Measurements from ENCODE around the gene F7. TPM values are rescaled to one million over a fixed set of nuclear protein-coding genes. Genes with fewer than 3 reads are reported as not detected.
"Not testable (repeated sequence)": the region's sequence is repeated elsewhere in the genome, so short reads cannot be mapped to it uniquely, and the experiment has no call there.

F7 gene
- total and polyA plus RNA-seq, 2 donors (not counting 3 experiments of a cell fraction or from before 2014, with no cell fraction given): not detected

GRCh38 chr13:113106711-113107351 lies 1.2 kb downstream of the F7 start:
- Histone ChIP-seq H3K79me2 (ENCODE audit: control insufficient read depth, insufficient read depth, low read length) (no peaks in the 10 kb centered on the region), H3K4me1 (ENCODE audit: control insufficient read depth, extremely low read depth, insufficient read depth, low read length) (no peaks in the 10 kb centered on the region), H3K36me3 (ENCODE audit: control insufficient read depth in 2 of 2, extremely low read depth in 1 of 2, insufficient read depth in 2 of 2, low read length in 2 of 2) (no peaks in the 10 kb centered on the region), H2AFZ (ENCODE audit: low read depth, low read length) (no peak overlapping the region), H3K4me3 (replicated peaks in 1 of 3; ENCODE audit: insufficient read depth in 1 of 3, low read depth in 1 of 3, low read length in 3 of 3) (no peak overlapping the region), H3K4me2 (ENCODE audit: insufficient read depth, low read length) (no peak overlapping the region), H3K27ac (ENCODE audit: insufficient read depth, low read depth, low read length) (no peak overlapping the region), H3K9ac (replicated peaks; ENCODE audit: extremely low read depth, insufficient read depth, low read length) (no peak overlapping the region), H3K9me3 (replicated peaks; ENCODE audit: control insufficient read depth, insufficient read depth, low read length) (no peaks in the 10 kb centered on the region), H3K27me3 (ENCODE audit: control insufficient read depth in 2 of 2, insufficient read depth in 2 of 2, low read length in 2 of 2) (peaks cover 16 to 22% of the 10 kb centered on the region in 2 experiments), H3K9me1 (replicated peaks; ENCODE audit: control insufficient read depth, extremely low read depth, insufficient read depth, low read length) (no peaks in the 10 kb centered on the region), H4K20me1 (replicated peaks; ENCODE audit: control insufficient read depth, extremely low read depth, insufficient read depth, low read length) (no peaks in the 10 kb centered on the region)
- dilution Hi-C loops (cut with MboI; ENCODE audit: extremely low pct_ligation_motif_present, low sequenced_read_pairs) (no loop called here), intact Hi-C loops (cut with micrococcal nuclease) (no loop called here)
- CTCF ChIA-PET: no interaction called here
- DNase-seq (ENCODE audit: low read depth, low spot score) (no peak), FAIRE-seq (no peak)
- no peak for TF ChIP-seq MAX (IDR thresholded peaks at IDR 0.05; ENCODE audit: insufficient read depth, insufficient read length)
- no peak for TF ChIP-seq GATA2 (IDR thresholded peaks at IDR 0.05; ENCODE audit: insufficient read depth, insufficient read length, low read depth, low read length)
- no peak for TF ChIP-seq EZH2 (IDR thresholded peaks at IDR 0.05; ENCODE audit: borderline replicate concordance, low read depth, low read length, severe bottlenecking)
- TF ChIP-seq JUN (IDR thresholded peaks at IDR 0.05; ENCODE audit: borderline replicate concordance, insufficient read depth, insufficient read length, low read depth): no peak
- TF ChIP-seq MYC (IDR thresholded peaks at IDR 0.05; ENCODE audit: low read depth, low read length): no peak
- TF ChIP-seq CTCF (IDR thresholded peaks at IDR 0.05; ENCODE audit: extremely low read depth in 1 of 2, insufficient read depth in 1 of 2, low read depth in 1 of 2, low read length in 2 of 2): no peak
- no peak for TF ChIP-seq POLR2AphosphoS5 (IDR thresholded peaks at IDR 0.05; ENCODE audit: insufficient read depth, low read depth, low read length)
- no peak for TF ChIP-seq FOS (IDR thresholded peaks at IDR 0.05; ENCODE audit: borderline replicate concordance, insufficient read depth, low read length)
- no peak for TF ChIP-seq POLR2A (IDR thresholded peaks at IDR 0.05; ENCODE audit: low read depth, low read length)
- no TSS peak for BruUV-seq (replicated peaks)
- POLR2A ChIA-PET: no interaction called here

GRCh38 chr13:113108521-113108920 lies 2.9 kb downstream of the F7 start:
- intact Hi-C loops (cut with micrococcal nuclease); CTCF ChIA-PET; H3K27ac ChIP-seq (ENCODE audit: insufficient read depth, low read depth, low read length); H3K36me3 ChIP-seq (ENCODE audit: control insufficient read depth in 2 of 2, extremely low read depth in 1 of 2, insufficient read depth in 2 of 2, low read length in 2 of 2); DNase-seq (ENCODE audit: low read depth, low spot score); H2AFZ ChIP-seq (ENCODE audit: low read depth, low read length); H3K4me2 ChIP-seq (ENCODE audit: insufficient read depth, low read length); FAIRE-seq; dilution Hi-C loops (cut with MboI; ENCODE audit: extremely low pct_ligation_motif_present, low sequenced_read_pairs); H3K79me2 ChIP-seq (ENCODE audit: control insufficient read depth, insufficient read depth, low read length); H3K9ac ChIP-seq (replicated peaks; ENCODE audit: extremely low read depth, insufficient read depth, low read length); H3K9me1 ChIP-seq (replicated peaks; ENCODE audit: control insufficient read depth, extremely low read depth, insufficient read depth, low read length); H3K9me3 ChIP-seq (replicated peaks; ENCODE audit: control insufficient read depth, insufficient read depth, low read length); BruUV-seq (replicated peaks); H3K4me1 ChIP-seq (ENCODE audit: control insufficient read depth, extremely low read depth, insufficient read depth, low read length); H3K4me3 ChIP-seq (replicated peaks in 1 of 3; ENCODE audit: insufficient read depth in 1 of 3, low read depth in 1 of 3, low read length in 3 of 3); POLR2A ChIA-PET; H4K20me1 ChIP-seq (replicated peaks; ENCODE audit: control insufficient read depth, extremely low read depth, insufficient read depth, low read length): not testable (repeated sequence)
- peaks cover 17 to 22% of the 10 kb centered on the region in 2 experiments for H3K27me3 ChIP-seq (ENCODE audit: control insufficient read depth in 2 of 2, insufficient read depth in 2 of 2, low read length in 2 of 2)
